Right kidney (tissue), 9 donors: ENCODE measurements around the gene ZMYND12.
"Not testable (repeated sequence)": the region's sequence is repeated elsewhere in the genome, so short reads cannot be mapped to it uniquely, and the experiment has no call there.

Experiments
- DNase-seq: peaks from one replicate; pipeline ENCODE4 v3.0.0-alpha.2; 2016
- long read RNA-seq, 8 donors: transcript quantifications; one replicate each; lab custom pipeline, GENCODE V29; 2026

ZMYND12 gene
- long read RNA-seq, donor 1, partial matches to known transcripts = 0 of 1 reads
- long read RNA-seq, donor 1, other reads (novel, unspliced or antisense) = 0 of 1 reads
- long read RNA-seq, donor 2, partial matches to known transcripts = 104 of 118 reads
- long read RNA-seq, donor 2, other reads (novel, unspliced or antisense) = 14 of 118 reads
- long read RNA-seq, donor 3 = 0 reads
- long read RNA-seq, donor 4, partial matches to known transcripts = 7 of 70 reads
- long read RNA-seq, donor 4, other reads (novel, unspliced or antisense) = 62 of 70 reads
- long read RNA-seq, donor 5, partial matches to known transcripts = 0 of 1 reads
- long read RNA-seq, donor 5, other reads (novel, unspliced or antisense) = 0 of 1 reads
- long read RNA-seq, donor 6, partial matches to known transcripts = 0 of 2 reads
- long read RNA-seq, donor 6, other reads (novel, unspliced or antisense) = 0 of 2 reads
- long read RNA-seq, donor 7, partial matches to known transcripts = 20 of 108 reads
- long read RNA-seq, donor 7, other reads (novel, unspliced or antisense) = 88 of 108 reads
- long read RNA-seq, donor 8 = 0 reads

GRCh38 chr1:42456010-42456753, at the start of gene ZMYND12, which contains the start of gene PPCS:
Gene ZMYND12, minus strand, starts transcription at chr1:42456022. Its CDS starts 25 bp downstream, at chr1:42455997.
Gene PPCS, plus strand, starts transcription at chr1:42456543. Its CDS starts 23 bp downstream, at chr1:42456566.
- DNase-seq = peak; percentile 99

- DNase-seq = no peak
Measured at GRCh38 chr1:42504535-42505128, 48.8 kb upstream of the ZMYND12 start.

GRCh38 chr1:42502031-42502430, 46.2 kb upstream of the ZMYND12 start:
- not testable (repeated sequence) for DNase-seq

- no peak for DNase-seq
Measured at GRCh38 chr1:42490237-42490636, 34.4 kb upstream of the ZMYND12 start.

- DNase-seq = no peak
Measured at GRCh38 chr1:42484382-42484781, 28.6 kb upstream of the ZMYND12 start.

- no peak for DNase-seq
Measured at GRCh38 chr1:42482635-42483153, 26.9 kb upstream of the ZMYND12 start.

GRCh38 chr1:42480921-42481320, 25.1 kb upstream of the ZMYND12 start:
- DNase-seq = no peak

- no peak for DNase-seq
Measured at GRCh38 chr1:42479621-42480020, 23.8 kb upstream of the ZMYND12 start.

- DNase-seq = no peak
Measured at GRCh38 chr1:42477775-42478174, 22.0 kb upstream of the ZMYND12 start.

- not testable (repeated sequence) for DNase-seq
Measured at GRCh38 chr1:42477354-42477753, 21.5 kb upstream of the ZMYND12 start.

- no peak for DNase-seq
Measured at GRCh38 chr1:42476605-42477004, 20.8 kb upstream of the ZMYND12 start.

- no peak for DNase-seq
Measured at GRCh38 chr1:42469727-42470126, 13.9 kb upstream of the ZMYND12 start.

GRCh38 chr1:42466030-42466429, 10.2 kb upstream of the ZMYND12 start:
- DNase-seq = no peak

GRCh38 chr1:42463921-42464320, 8.1 kb upstream of the ZMYND12 start:
- no peak for DNase-seq

- DNase-seq = peak; percentile 90
Measured at GRCh38 chr1:42462828-42463763, 7.3 kb upstream of the ZMYND12 start, which contains the start of gene CCDC30. Gene CCDC30, plus strand, starts transcription at chr1:42463286. Its CDS starts 17,266 bp downstream, at chr1:42480552.

- DNase-seq = no peak
Measured at GRCh38 chr1:42461196-42461595, 5.4 kb upstream of the ZMYND12 start.

GRCh38 chr1:42456754-42457089, 900 bp upstream of the ZMYND12 start:
- DNase-seq = no peak

- DNase-seq = no peak
Measured at GRCh38 chr1:42454403-42454802, 1.4 kb downstream of the ZMYND12 start.

GRCh38 chr1:42453386-42453785, 2.4 kb downstream of the ZMYND12 start:
- no peak for DNase-seq

GRCh38 chr1:42450061-42450460, 5.8 kb downstream of the ZMYND12 start:
- DNase-seq = no peak

- no peak for DNase-seq
Measured at GRCh38 chr1:42449256-42449655, 6.6 kb downstream of the ZMYND12 start.
